ENCODE results near the gene GABRG3. TPM values are rescaled to one million over a fixed set of nuclear protein-coding genes. Genes with fewer than 3 reads are reported as not detected.

Gene GABRG3
- total RNA-seq, 1 experiment from 2014 or later = not detected

DNA sequence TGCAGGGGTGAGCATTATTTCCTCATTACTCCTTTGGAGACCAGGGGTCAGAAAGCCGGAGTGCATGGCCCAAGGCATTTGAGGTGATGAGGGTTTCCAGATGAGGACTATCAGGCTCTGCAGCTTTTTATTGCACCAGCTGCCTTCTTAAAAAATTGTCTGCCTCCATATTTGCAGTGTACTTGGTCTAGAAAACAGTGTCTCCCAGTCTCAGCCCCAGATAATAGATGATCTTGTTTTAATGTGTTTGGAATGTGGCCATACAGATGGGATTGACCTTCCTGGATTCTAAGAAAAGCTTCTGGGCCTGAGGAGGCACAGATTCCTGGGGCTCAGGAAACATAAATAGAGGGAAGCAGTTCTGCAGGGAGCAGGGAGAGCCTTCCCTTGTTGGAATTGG lies 123.3 kb downstream of the GABRG3 start:
- intact Hi-C loops (cut with micrococcal nuclease) = no loop called here
- RAD21 ChIA-PET (ENCODE audit: low non-redundant PET in 1 of 2, low total read pairs in 2 of 2, uncharacterized antibody in 2 of 2, unreplicated experiment in 2 of 2) = no interaction called here

More for the DNA sequence above, 123.3 kb downstream of the GABRG3 start:
- no TSS peak for BruUV-seq (replicated peaks)
- no peaks in the 10 kb centered on the region for H3K9me2 ChIP-seq (ENCODE audit: insufficient read depth)
- H3K9ac ChIP-seq (ENCODE audit: low read length) = no peak overlapping the region
- H3K4me3 ChIP-seq (replicated peaks in 1 of 2; ENCODE audit: low read depth in 1 of 2, low read length in 2 of 2) = no peak overlapping the region
- H3K4me2 ChIP-seq (ENCODE audit: low read length) = no peak overlapping the region
- H3K36me3 ChIP-seq (ENCODE audit: control insufficient read depth in 1 of 2, insufficient read depth in 2 of 2, low read length in 2 of 2) = no peaks in the 10 kb centered on the region
- no peak for DNase-seq (ENCODE audit: low read depth, low spot score)
- no peaks in the 10 kb centered on the region for H3K4me1 ChIP-seq (ENCODE audit: control insufficient read depth in 1 of 2, insufficient read depth in 2 of 2, low read length in 2 of 2)
- ATAC-seq = no peak
- H3K27me3 ChIP-seq (ENCODE audit: insufficient read depth, low read length) = no peaks in the 10 kb centered on the region
- ChIA-PET CTCF (no interaction called here), POLR2A (no interaction called here)
- H3K79me2 ChIP-seq (ENCODE audit: insufficient read depth, low read length) = no peaks in the 10 kb centered on the region
- H4K20me1 ChIP-seq (ENCODE audit: insufficient read depth) = no peaks in the 10 kb centered on the region
- TF ChIP-seq POLR2AphosphoS5 (IDR thresholded peaks at IDR 0.05; ENCODE audit: low read depth, low read length) = no peak
- no peak for TF ChIP-seq FOSL1 (IDR thresholded peaks at IDR 0.05; ENCODE audit: low read depth)
- no peak for TF ChIP-seq RAD21 (IDR thresholded peaks at IDR 0.05; ENCODE audit: low read depth)
- TF ChIP-seq EZH2 (IDR thresholded peaks at IDR 0.05) = no peak
- TF ChIP-seq, protein P1, sequence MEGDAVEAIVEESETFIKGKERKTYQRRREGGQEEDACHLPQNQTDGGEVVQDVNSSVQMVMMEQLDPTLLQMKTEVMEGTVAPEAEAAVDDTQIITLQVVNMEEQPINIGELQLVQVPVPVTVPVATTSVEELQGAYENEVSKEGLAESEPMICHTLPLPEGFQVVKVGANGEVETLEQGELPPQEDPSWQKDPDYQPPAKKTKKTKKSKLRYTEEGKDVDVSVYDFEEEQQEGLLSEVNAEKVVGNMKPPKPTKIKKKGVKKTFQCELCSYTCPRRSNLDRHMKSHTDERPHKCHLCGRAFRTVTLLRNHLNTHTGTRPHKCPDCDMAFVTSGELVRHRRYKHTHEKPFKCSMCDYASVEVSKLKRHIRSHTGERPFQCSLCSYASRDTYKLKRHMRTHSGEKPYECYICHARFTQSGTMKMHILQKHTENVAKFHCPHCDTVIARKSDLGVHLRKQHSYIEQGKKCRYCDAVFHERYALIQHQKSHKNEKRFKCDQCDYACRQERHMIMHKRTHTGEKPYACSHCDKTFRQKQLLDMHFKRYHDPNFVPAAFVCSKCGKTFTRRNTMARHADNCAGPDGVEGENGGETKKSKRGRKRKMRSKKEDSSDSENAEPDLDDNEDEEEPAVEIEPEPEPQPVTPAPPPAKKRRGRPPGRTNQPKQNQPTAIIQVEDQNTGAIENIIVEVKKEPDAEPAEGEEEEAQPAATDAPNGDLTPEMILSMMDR (IDR thresholded peaks at IDR 0.05 in 2 of 3, conservative IDR thresholded peaks at IDR 0.05 in 1 of 3; ENCODE audit: borderline replicate concordance in 1 of 3, insufficient read depth in 1 of 3, low read depth in 2 of 3, low read length in 2 of 3) = no peak
- no peak for TF ChIP-seq SP1 (IDR thresholded peaks at IDR 0.05; ENCODE audit: low read depth)
- TF ChIP-seq ZBTB33 (IDR thresholded peaks at IDR 0.05; ENCODE audit: extremely low read depth, insufficient replicate concordance, low read length) = no peak
- no peak for TF ChIP-seq EZH2phosphoT487 (IDR thresholded peaks at IDR 0.05; ENCODE audit: borderline replicate concordance)
- TF ChIP-seq CEBPB (IDR thresholded peaks at IDR 0.05; ENCODE audit: low read depth) = no peak
- no peak for TF ChIP-seq ATF3 (IDR thresholded peaks at IDR 0.05)
- TF ChIP-seq, protein P2, sequence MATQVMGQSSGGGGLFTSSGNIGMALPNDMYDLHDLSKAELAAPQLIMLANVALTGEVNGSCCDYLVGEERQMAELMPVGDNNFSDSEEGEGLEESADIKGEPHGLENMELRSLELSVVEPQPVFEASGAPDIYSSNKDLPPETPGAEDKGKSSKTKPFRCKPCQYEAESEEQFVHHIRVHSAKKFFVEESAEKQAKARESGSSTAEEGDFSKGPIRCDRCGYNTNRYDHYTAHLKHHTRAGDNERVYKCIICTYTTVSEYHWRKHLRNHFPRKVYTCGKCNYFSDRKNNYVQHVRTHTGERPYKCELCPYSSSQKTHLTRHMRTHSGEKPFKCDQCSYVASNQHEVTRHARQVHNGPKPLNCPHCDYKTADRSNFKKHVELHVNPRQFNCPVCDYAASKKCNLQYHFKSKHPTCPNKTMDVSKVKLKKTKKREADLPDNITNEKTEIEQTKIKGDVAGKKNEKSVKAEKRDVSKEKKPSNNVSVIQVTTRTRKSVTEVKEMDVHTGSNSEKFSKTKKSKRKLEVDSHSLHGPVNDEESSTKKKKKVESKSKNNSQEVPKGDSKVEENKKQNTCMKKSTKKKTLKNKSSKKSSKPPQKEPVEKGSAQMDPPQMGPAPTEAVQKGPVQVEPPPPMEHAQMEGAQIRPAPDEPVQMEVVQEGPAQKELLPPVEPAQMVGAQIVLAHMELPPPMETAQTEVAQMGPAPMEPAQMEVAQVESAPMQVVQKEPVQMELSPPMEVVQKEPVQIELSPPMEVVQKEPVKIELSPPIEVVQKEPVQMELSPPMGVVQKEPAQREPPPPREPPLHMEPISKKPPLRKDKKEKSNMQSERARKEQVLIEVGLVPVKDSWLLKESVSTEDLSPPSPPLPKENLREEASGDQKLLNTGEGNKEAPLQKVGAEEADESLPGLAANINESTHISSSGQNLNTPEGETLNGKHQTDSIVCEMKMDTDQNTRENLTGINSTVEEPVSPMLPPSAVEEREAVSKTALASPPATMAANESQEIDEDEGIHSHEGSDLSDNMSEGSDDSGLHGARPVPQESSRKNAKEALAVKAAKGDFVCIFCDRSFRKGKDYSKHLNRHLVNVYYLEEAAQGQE (IDR thresholded peaks at IDR 0.05; ENCODE audit: low read depth) = no peak
- TF ChIP-seq MAX (IDR thresholded peaks at IDR 0.05) = no peak
- no peak for TF ChIP-seq EGR1 (IDR thresholded peaks at IDR 0.05; ENCODE audit: low read depth)
- TF ChIP-seq CBX3 (IDR thresholded peaks at IDR 0.05; ENCODE audit: low read depth) = no peak
- TF ChIP-seq JUND (IDR thresholded peaks at IDR 0.05) = no peak
- no peak for TF ChIP-seq ELF1 (IDR thresholded peaks at IDR 0.05; ENCODE audit: borderline replicate concordance, low read depth)
- peaks cover 18 to 41% of the 10 kb centered on the region in 2 experiments; a peak in 2 of 4 replicates for H3K9me3 ChIP-seq (ENCODE audit: control insufficient read depth in 1 of 2, insufficient read depth in 1 of 2, low read depth in 1 of 2, low read length in 2 of 2)
- no peak overlapping the region for H3K27ac ChIP-seq (ENCODE audit: low read depth, low read length)
- no peak overlapping the region for H2AFZ ChIP-seq (ENCODE audit: low read depth, low read length, poor library complexity, severe bottlenecking)

Data from HCT116 (cell line).